GM21737 (cell line): ENCODE data around the gene OVCH1.
"Not testable (repeated sequence)": the region's sequence is repeated elsewhere in the genome, so short reads cannot be mapped to it uniquely, and the experiment has no call there.

Experiments
- ATAC-seq: cut with Tn5 transposase; IDR thresholded peaks from one replicate; pipeline ENCODE4 v1.9.1; 2021; ENCODE audit warnings: mild to moderate bottlenecking, moderate library complexity; ENCODE audit not compliant: unreplicated experiment

OVCH1 gene

GRCh38 chr12:29499235-29499634 lies 1.7 kb upstream of the OVCH1 start:
- no peak for ATAC-seq

DNA sequence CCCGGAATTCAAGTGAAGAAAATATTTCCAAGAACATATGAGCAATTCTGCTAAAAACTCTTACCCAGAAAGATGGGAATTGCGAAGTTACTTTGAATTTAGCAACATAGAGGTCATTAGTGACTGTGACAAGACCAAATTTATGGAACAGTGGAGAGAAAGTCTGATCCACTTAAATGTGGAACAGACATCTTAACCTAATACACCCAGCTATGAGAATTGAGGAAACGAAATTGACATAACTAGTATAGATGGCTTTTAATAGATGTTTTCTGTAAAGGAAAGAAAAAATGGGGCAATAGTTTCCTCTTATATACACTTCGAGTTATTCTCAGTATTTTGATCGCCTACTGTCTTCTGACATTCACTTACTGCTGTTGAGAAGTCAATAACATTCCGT lies 4.6 kb downstream of the OVCH1 start:
- no peak for ATAC-seq

- no peak for ATAC-seq
Measured at GRCh38 chr12:29486972-29487371, 10.5 kb downstream of the OVCH1 start.

GRCh38 chr12:29463198-29463597 lies 34.3 kb downstream of the OVCH1 start:
- no peak for ATAC-seq

GRCh38 chr12:29460082-29460481 lies 37.4 kb downstream of the OVCH1 start:
- no peak for ATAC-seq

- ATAC-seq: no peak
Measured at GRCh38 chr12:29455087-29455486, 42.4 kb downstream of the OVCH1 start.

GRCh38 chr12:29451888-29452287 lies 45.6 kb downstream of the OVCH1 start:
- no peak for ATAC-seq

DNA sequence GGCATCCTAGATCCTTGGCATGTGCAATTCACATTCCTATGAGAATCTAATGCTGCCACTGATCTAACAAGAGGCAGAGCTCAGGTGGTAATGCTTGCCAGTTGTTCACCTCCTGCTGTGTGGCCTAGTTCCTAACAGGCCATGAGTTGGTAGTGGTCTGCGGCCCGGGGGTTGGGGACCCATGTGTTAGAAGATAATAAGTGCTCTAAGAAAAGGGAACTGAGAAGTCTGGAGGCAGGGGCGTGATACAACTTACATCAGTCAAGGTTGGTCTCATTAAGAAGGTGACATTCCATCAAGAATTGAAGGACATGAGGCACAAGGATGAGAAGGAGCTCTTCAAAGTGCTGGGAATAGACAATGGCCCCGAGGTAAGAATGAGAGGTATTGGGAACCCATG lies 49.3 kb downstream of the OVCH1 start:
- ATAC-seq: no peak

DNA sequence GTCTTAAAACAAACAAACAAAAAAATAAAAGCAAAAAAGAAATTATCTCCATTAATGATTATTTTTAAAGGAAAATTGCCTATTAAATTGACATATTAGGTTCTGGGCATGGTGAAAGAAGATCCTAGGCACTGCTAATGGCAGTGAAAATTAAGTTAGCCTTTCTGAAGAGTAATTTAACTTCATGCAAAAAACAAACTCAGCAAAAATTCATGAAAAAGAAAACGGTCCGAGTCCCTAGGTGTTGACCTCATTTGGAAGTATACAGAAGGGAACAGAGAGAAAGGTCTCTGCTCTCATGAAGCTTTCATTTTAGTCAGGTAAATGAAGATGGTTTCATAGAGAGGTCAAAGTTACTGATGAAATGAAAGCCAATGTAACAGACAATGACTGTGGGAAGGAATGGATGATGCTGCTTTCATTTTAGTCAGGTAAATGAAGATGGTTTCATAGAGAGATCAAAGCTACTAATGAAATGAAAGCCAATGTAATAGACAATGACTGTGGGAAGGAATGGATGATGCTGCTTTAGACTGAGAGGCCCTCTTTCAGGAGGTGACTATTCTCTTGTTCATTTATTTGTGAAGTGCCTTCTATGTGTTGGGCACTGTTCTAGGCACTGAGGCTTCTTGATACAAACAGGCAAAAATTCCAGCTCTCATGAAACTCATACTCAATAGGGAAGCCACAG lies 50.1 kb downstream of the OVCH1 start:
- ATAC-seq: no peak

- ATAC-seq: no peak
Measured at GRCh38 chr12:29439506-29439905, 58.0 kb downstream of the OVCH1 start.

DNA sequence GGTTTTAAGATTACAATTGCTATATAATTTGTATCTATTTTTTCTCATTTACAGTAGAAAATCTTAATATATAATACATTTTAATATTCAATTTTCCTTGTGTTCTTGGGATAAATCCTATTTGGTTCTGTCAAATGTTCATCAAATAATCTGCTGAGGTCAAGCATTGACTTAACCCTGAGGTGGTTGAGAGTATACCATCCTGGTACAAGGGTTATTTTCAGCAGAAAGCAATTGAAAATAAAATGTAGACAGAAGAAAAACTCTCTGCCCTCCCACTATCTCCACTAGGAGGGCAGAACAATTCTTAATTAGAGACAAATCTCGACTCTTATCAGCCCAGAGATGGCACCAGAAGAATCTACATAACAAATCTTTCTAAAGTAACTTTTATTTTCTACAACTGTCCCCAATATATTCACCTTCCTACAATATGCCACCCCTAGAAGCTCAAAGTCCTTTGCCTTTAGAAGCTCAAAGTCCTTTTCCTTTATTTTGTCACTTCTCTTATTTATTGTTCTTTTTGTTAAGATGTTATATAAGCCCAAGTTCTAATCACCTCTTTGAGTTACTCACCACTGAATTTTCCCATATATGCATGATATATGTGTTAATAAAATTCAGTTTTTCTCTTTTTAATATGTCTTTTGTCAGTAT lies 58.6 kb downstream of the OVCH1 start:
- no peak for ATAC-seq

- no peak for ATAC-seq
Measured at GRCh38 chr12:29437575-29437974, 59.9 kb downstream of the OVCH1 start.

- not testable (repeated sequence) for ATAC-seq
Measured at GRCh38 chr12:29436815-29437214, 60.7 kb downstream of the OVCH1 start.

GRCh38 chr12:29431513-29431912 lies 66.0 kb downstream of the OVCH1 start:
- no peak for ATAC-seq

- no peak for ATAC-seq
Measured at GRCh38 chr12:29430716-29431044, 66.8 kb downstream of the OVCH1 start.

DNA sequence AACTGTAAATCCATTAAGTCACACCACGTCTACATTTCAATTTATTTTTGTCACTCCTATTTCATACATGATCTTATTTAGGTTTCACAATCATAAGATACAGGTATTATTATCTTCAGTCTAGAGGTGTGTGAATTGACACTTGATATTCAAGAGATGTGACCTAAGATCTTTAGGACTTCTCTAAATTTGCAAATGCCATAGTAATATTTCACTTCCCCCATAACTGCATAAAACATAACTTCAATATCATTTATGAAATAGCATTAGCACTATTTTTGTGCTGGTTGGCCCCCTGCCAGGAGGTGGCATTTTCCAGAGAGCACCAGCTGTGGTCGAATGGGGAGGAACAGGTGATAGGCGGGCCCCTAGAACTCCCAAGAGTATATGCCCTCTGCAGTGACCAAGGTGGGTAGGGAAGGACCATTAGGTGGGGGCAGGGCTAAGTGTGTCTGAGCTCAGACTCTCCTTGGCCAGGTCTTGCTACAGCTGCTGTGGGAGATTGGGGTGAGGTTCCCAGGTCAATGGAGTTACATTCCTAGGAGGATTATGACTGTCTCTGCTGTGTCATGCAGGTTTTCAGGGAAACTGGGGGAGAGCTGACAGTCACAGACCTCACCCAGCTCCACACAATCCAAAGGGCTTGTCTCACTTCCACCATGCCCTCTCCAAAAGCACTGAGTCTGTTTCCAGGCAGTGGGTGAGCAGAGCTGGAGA lies 67.3 kb downstream of the OVCH1 start:
- ATAC-seq: no peak

- ATAC-seq: peak; percentile 50
Measured at GRCh38 chr12:29428633-29429032, 68.9 kb downstream of the OVCH1 start.

DNA sequence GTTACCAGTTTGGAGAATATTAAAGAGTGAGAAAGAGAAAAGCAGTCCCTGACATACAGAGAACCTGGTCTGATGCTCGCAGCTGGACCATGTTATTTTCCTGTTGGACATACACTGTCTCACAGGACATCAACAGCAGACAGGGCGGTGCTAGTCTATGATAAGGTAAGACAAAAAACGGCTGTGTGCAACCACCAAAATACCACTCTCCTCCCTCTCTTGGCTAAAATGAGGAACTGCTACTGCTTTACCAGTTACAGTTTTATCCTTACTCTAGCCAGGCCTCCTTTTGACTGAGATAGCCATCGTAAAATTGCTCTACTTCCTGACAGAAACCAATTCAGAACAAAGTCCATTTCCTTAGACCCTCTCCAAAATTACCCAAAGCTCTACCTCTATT lies 69.5 kb downstream of the OVCH1 start:
- ATAC-seq: peak; percentile 97

- no peak for ATAC-seq
Measured at GRCh38 chr12:29426498-29426897, 71.0 kb downstream of the OVCH1 start.

DNA sequence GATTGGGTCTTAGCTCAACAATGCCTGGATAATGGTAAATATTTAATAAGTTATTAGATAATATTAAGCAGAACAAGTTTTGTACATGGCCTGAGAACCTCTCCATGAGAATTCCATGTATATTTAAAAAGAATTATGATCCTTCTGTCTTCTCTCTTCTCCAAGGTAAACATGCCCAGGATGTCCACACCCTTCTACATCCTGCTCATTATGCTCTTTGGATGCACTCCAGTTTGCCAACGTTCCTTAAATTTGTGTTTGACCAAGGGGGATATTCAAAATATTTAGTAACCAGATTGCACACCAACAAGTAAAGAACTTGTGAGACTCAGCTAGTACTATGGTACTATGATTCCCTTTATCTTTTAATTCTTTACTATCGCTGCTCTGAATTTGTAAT lies 71.8 kb downstream of the OVCH1 start:
- no peak for ATAC-seq

DNA sequence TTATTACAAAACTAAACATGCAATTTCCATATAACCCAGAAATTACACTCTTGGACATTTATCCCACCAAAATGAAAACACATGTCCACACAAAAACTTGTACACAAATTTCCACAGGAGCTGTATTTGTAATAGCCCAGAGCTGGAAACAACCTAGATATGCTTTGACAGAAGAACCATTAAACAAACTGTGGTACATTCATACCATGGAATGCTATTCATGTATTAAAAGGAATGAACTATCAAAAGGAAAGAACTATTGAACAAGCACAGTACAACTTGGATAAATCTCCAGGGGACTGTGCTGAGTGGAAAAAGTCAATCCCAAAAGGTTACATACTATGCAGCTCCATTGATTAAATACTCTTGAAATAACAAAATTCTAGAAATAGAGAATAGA lies 80.7 kb downstream of the OVCH1 start:
- ATAC-seq: no peak

DNA sequence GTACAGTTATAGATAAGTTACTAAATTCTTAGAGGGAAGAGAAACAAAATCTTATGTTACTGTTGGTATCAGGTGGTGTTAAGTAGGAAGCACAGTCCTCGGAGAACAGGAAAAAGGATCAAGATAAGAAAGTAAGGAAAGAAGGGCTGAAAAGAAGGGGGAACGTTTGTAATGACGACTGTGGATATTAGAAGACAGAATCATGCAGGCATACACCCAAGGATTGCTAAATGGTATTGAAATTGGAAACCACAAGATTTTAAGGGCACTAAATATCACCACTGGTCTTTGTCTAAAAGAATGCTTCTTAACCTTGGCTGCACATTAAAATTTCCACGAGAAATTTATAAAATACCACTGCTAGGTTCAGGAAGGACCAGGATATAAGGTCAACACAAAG lies 82.4 kb downstream of the OVCH1 start:
- ATAC-seq: no peak
